ENCODE measurements around the gene CEP97. TPM values are rescaled to one million over a fixed set of nuclear protein-coding genes. Genes with fewer than 3 reads are reported as not detected.
A peak's percentile ranks its signal among the peaks of the same experiment; 100 is the strongest.

The CEP97 gene
- total and polyA plus RNA-seq, 2 experiments from 2014 or later, result 5.0 to 19.0 TPM

DNA sequence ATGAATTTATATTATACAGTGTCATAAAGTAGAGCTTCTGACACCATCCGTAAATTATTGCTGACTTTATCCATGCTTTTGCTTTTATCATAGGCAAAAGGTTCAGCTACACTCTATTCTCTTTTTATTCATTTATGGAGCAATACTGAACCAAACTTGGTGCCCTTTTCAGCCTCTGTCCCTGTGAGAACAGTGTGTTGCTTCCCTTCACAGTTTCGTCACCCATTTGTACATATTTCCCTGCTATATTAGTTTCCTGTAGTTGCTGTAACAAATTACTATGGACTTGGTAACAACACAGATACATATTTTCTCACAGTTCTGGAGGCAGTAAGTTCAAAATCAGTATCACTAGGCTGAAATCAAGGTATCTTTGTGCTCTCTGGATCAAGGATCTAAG is 35.1 kb upstream of the CEP97 start:
- H3K4me1 ChIP-seq (ENCODE audit: insufficient read depth), result peaks cover 21% of the 10 kb centered on the region
- no peak for DNase-seq (ENCODE audit: low spot score)
- Mint-ChIP-seq H3K4me1 (peaks cover 38% of the 10 kb centered on the region), H3K36me3 (ENCODE audit: low read depth) (peaks cover 23% of the 10 kb centered on the region), H3K27ac (no peak overlapping the region), H3K27me3 (ENCODE audit: insufficient read depth, low read depth, poor library complexity) (peaks cover 7% of the 10 kb centered on the region), H3K4me3 (no peak overlapping the region; the same call in 2 of the 3 replicates), H3K9me3 (peaks cover 5% of the 10 kb centered on the region; the same call in 2 of the 3 replicates)
- no peak overlapping the region for H3K27ac ChIP-seq (ENCODE audit: low read depth)
- H4K20me1 ChIP-seq (replicated peaks; ENCODE audit: insufficient read depth), result peaks cover 7% of the 10 kb centered on the region; the same call in 1 of the 2 replicates
- H3K9me2 ChIP-seq (ENCODE audit: insufficient read depth), result no peaks in the 10 kb centered on the region
- no peak overlapping the region for H3K4me3 ChIP-seq
- no peak overlapping the region for H2AFZ ChIP-seq
- TF ChIP-seq STAT1 (IDR thresholded peaks at IDR 0.05; ENCODE audit: unreplicated experiment) (no peak), ZNF331 (CRISPR knock-in tag; IDR thresholded peaks at IDR 0.05; ENCODE audit: low read depth) (no peak), CTCF (conservative IDR thresholded peaks at IDR 0.05; ENCODE audit: low read depth in 2 of 2) (no peak)
- peaks cover 12% of the 10 kb centered on the region for H3F3A ChIP-seq (replicated peaks; ENCODE audit: low read depth)
- H3K4me2 ChIP-seq, result no peak overlapping the region
- peaks cover 15% of the 10 kb centered on the region; the same call in 1 of the 2 replicates for H3K36me3 ChIP-seq (ENCODE audit: insufficient read depth)
- peaks cover 22% of the 10 kb centered on the region for H3K79me2 ChIP-seq (replicated peaks; ENCODE audit: insufficient read depth)
- no peak for ATAC-seq
- no peaks in the 10 kb centered on the region for H3K27me3 ChIP-seq (ENCODE audit: insufficient read depth)

GRCh38 chr3:101690972-101691371 is 33.4 kb upstream of the CEP97 start:
- DNase-seq (ENCODE audit: low spot score) (peak; percentile 21), ATAC-seq (peak; percentile 22)
- Mint-ChIP-seq H3K4me1 (peaks cover 29% of the 10 kb centered on the region), H3K9me3 (peaks cover 5% of the 10 kb centered on the region; the same call in 2 of the 3 replicates), H3K36me3 (ENCODE audit: low read depth) (peaks cover 6% of the 10 kb centered on the region), H3K4me3 (no peak overlapping the region; the same call in 2 of the 3 replicates), H3K27me3 (ENCODE audit: insufficient read depth, low read depth, poor library complexity) (peaks cover 5% of the 10 kb centered on the region), H3K27ac (peak overlapping the region; percentile 53; the same call in 1 of the 2 replicates)
- no peak for TF ChIP-seq EZH2phosphoT487 (IDR thresholded peaks at IDR 0.05; ENCODE audit: unreplicated experiment)
- no peak for TF ChIP-seq ZNF114 (CRISPR knock-in tag; IDR thresholded peaks at IDR 0.05)
- TF ChIP-seq JUNB (IDR thresholded peaks at IDR 0.05; ENCODE audit: unreplicated experiment), result no peak
- TF ChIP-seq CREB1 (CRISPR knock-in tag; IDR thresholded peaks at IDR 0.05; ENCODE audit: low read depth), result no peak
- TF ChIP-seq, protein P1, sequence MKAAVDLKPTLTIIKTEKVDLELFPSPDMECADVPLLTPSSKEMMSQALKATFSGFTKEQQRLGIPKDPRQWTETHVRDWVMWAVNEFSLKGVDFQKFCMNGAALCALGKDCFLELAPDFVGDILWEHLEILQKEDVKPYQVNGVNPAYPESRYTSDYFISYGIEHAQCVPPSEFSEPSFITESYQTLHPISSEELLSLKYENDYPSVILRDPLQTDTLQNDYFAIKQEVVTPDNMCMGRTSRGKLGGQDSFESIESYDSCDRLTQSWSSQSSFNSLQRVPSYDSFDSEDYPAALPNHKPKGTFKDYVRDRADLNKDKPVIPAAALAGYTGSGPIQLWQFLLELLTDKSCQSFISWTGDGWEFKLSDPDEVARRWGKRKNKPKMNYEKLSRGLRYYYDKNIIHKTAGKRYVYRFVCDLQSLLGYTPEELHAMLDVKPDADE (IDR thresholded peaks at IDR 0.05), result no peak
- TF ChIP-seq CTCF (conservative IDR thresholded peaks at IDR 0.05; ENCODE audit: low read depth in 2 of 2), result peak in 1 of 2 experiments; percentile 27; a peak in 2 of 4 replicates
- TF ChIP-seq, protein P2, sequence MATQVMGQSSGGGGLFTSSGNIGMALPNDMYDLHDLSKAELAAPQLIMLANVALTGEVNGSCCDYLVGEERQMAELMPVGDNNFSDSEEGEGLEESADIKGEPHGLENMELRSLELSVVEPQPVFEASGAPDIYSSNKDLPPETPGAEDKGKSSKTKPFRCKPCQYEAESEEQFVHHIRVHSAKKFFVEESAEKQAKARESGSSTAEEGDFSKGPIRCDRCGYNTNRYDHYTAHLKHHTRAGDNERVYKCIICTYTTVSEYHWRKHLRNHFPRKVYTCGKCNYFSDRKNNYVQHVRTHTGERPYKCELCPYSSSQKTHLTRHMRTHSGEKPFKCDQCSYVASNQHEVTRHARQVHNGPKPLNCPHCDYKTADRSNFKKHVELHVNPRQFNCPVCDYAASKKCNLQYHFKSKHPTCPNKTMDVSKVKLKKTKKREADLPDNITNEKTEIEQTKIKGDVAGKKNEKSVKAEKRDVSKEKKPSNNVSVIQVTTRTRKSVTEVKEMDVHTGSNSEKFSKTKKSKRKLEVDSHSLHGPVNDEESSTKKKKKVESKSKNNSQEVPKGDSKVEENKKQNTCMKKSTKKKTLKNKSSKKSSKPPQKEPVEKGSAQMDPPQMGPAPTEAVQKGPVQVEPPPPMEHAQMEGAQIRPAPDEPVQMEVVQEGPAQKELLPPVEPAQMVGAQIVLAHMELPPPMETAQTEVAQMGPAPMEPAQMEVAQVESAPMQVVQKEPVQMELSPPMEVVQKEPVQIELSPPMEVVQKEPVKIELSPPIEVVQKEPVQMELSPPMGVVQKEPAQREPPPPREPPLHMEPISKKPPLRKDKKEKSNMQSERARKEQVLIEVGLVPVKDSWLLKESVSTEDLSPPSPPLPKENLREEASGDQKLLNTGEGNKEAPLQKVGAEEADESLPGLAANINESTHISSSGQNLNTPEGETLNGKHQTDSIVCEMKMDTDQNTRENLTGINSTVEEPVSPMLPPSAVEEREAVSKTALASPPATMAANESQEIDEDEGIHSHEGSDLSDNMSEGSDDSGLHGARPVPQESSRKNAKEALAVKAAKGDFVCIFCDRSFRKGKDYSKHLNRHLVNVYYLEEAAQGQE (IDR thresholded peaks at IDR 0.05; ENCODE audit: unreplicated experiment), result no peak
- no peak for TF ChIP-seq NANOG (IDR thresholded peaks at IDR 0.05; ENCODE audit: borderline replicate concordance)
- Histone ChIP-seq H3F3A (replicated peaks; ENCODE audit: low read depth) (no peaks in the 10 kb centered on the region; the same call in 1 of the 2 replicates), H3K4me2 (0 out of 2 replicates have a peak overlapping the region, but pooled peaks have one; percentile 67), H3K27me3 (ENCODE audit: insufficient read depth) (no peaks in the 10 kb centered on the region), H3K36me3 (ENCODE audit: insufficient read depth) (peaks cover under 1% of the 10 kb centered on the region; the same call in 1 of the 2 replicates), H2AFZ (no peak overlapping the region), H3K79me2 (replicated peaks; ENCODE audit: insufficient read depth) (peaks cover 6% of the 10 kb centered on the region), H4K20me1 (replicated peaks; ENCODE audit: insufficient read depth) (no peaks in the 10 kb centered on the region), H3K9me2 (ENCODE audit: insufficient read depth) (no peaks in the 10 kb centered on the region), H3K4me3 (no peak overlapping the region), H3K27ac (ENCODE audit: low read depth) (no peak overlapping the region), H3K4me1 (ENCODE audit: insufficient read depth) (peaks cover 11% of the 10 kb centered on the region)
